CD4-positive, alpha-beta T cell (primary cell): ENCODE measurements around the gene DRD3. TPM values are rescaled to one million over a fixed set of nuclear protein-coding genes. Genes with fewer than 3 reads are reported as not detected.

Experiments used
- ATAC-seq: fragments of 200-7000 bp; cut with Tn5 transposase; one replicate; pipeline ENCODE4 v1.10.0; 2022; ENCODE audit warnings: mild to moderate bottlenecking; ENCODE audit not compliant: poor library complexity
- CTCF ChIA-PET: fragments of 350-600 bp; sonication (Branson Sonifier 250); formaldehyde crosslinking; loops from one replicate; lab custom pipeline; 2021; ENCODE audit warnings: antibody characterized with exemption, inconsistent platforms; lab: Charles Lee
- POLR2A ChIA-PET: fragments of 350-600 bp; sonication (Branson Sonifier 250); formaldehyde crosslinking; loops from one replicate; lab custom pipeline; 2021; ENCODE audit warnings: antibody characterized with exemption, inconsistent platforms; lab: Charles Lee
- DNase-seq, 14 experiments: peaks; one replicate each; pipeline ENCODE4 v3.0.0-alpha.2; 2013 to 2020; ENCODE audit warnings: mixed read lengths in 2 of 14
- H3K27ac ChIP-seq, 2 donors: one replicate each; pipeline versions ENCODE4 v1.5.1 to v1.7.0; 2013; ENCODE audit warnings: low read length in 2 of 2, low read depth in 1 of 2, mild to moderate bottlenecking in 1 of 2
- H3K27me3 ChIP-seq, 2 experiments: 1 replicate in 1 of 2; 2 replicates in 1 of 2; pipeline versions ENCODE4 v1.6.1 to v1.7.0; 2013; ENCODE audit warnings: low read length in 2 of 2, control low read depth in 1 of 2, mild to moderate bottlenecking in 1 of 2, moderate library complexity in 1 of 2; ENCODE audit not compliant: insufficient read depth in 2 of 2, control insufficient read depth in 1 of 2
- H3K36me3 ChIP-seq: one replicate; pipeline ENCODE4 v1.6.1; 2013; ENCODE audit warnings: low read length, control low read depth; ENCODE audit not compliant: insufficient read depth
- H3K4me1 ChIP-seq: one replicate; pipeline ENCODE4 v1.6.1; 2013; ENCODE audit warnings: low read length, control low read depth; ENCODE audit not compliant: insufficient read depth
- H3K4me3 ChIP-seq: one replicate; pipeline ENCODE4 v1.5.1; 2013; ENCODE audit warnings: mild to moderate bottlenecking, low read length, moderate library complexity
- H3K9me3 ChIP-seq, 2 experiments: 1 replicate in 1 of 2; 2 replicates in 1 of 2; pipeline versions ENCODE4 v1.6.1 to v1.7.0; 2013; ENCODE audit warnings: low read length in 2 of 2, mild to moderate bottlenecking in 2 of 2, control low read depth in 1 of 2, moderate library complexity in 1 of 2; ENCODE audit not compliant: control insufficient read depth in 1 of 2, insufficient read depth in 1 of 2
- H3K27ac Mint-ChIP-seq: one replicate; pipeline ENCODE4 v1.8.0; 2020; ENCODE audit warnings: mixed read lengths
- H3K27me3 Mint-ChIP-seq: one replicate; pipeline ENCODE4 v1.8.0; 2021; ENCODE audit warnings: mixed read lengths
- H3K36me3 Mint-ChIP-seq: one replicate; pipeline ENCODE4 v1.8.0; 2021; ENCODE audit warnings: low read depth, mixed read lengths
- H3K4me1 Mint-ChIP-seq: one replicate; pipeline ENCODE4 v1.8.0; 2021; ENCODE audit warnings: low read depth, mixed read lengths
- H3K4me3 Mint-ChIP-seq: one replicate; pipeline ENCODE4 v1.8.0; 2020; ENCODE audit warnings: mild to moderate bottlenecking, mixed read lengths
- H3K9me3 Mint-ChIP-seq: one replicate; pipeline ENCODE4 v1.8.0; 2020; ENCODE audit warnings: mixed read lengths
- intact Hi-C, 2 experiments: fragments of 100-400 bp; cut with DNase I in 1 of 2; cut with micrococcal nuclease in 1 of 2; formaldehyde crosslinking; loops; one replicate each; pipeline versions ENCODE4 v1.15.1 to v1.9.0; 2023 to 2025; cut with DNase I, micrococcal nuclease
- total RNA-seq, 174 experiments: library from RNA in 2 of 174; stranded (reverse) in 2 of 174; gene quantifications; one replicate each; pipeline ENCODE4 v1.2.3 and lab custom pipeline; 2021 to 2026
- TF ChIP-seq, protein P1 (sequence below): fragments of 200-600 bp; IDR thresholded peaks from one replicate; pipeline ENCODE4 v1.8.0; 2022; ENCODE audit warnings: antibody characterized with exemption, mild to moderate bottlenecking

DRD3 gene
- total RNA-seq, 2 experiments from 2014 or later, result not detected

DNA sequence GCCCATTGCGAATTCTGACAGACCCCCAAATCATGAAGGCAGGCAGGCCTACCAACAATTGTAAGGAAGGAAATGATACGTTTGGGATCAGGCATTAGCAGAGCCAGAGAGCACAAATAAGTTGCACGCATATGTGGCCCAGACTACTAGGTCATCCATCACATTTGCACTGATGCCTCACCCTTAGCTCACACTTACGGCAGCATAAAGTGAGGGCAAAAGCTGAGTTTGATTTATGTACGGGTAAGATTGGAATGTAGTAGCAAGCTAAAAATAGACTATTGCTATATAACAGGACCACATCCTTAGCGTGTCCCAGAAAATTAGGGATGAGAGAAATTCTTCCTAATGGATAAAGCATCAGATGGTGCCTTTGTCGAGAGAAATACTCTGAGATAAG, 63.7 kb downstream of the DRD3 start:
- Histone ChIP-seq H3K4me3 (no peak overlapping the region), H3K36me3 (no peaks in the 10 kb centered on the region), H3K27me3 (no peaks in the 10 kb centered on the region), H3K9me3 (no peaks in the 10 kb centered on the region), H3K4me1 (no peaks in the 10 kb centered on the region), H3K27ac (no peak overlapping the region)
- H3K27ac Mint-ChIP-seq, result no peak overlapping the region
- CTCF ChIA-PET, result no interaction called here
- H3K27me3 Mint-ChIP-seq, result peaks cover 5% of the 10 kb centered on the region
- H3K4me3 Mint-ChIP-seq, result no peak overlapping the region
- POLR2A ChIA-PET, result no interaction called here
- no peak for DNase-seq
- no peaks in the 10 kb centered on the region for H3K36me3 Mint-ChIP-seq
- no peaks in the 10 kb centered on the region for H3K4me1 Mint-ChIP-seq
- no peak for ATAC-seq
- TF ChIP-seq, protein P1, sequence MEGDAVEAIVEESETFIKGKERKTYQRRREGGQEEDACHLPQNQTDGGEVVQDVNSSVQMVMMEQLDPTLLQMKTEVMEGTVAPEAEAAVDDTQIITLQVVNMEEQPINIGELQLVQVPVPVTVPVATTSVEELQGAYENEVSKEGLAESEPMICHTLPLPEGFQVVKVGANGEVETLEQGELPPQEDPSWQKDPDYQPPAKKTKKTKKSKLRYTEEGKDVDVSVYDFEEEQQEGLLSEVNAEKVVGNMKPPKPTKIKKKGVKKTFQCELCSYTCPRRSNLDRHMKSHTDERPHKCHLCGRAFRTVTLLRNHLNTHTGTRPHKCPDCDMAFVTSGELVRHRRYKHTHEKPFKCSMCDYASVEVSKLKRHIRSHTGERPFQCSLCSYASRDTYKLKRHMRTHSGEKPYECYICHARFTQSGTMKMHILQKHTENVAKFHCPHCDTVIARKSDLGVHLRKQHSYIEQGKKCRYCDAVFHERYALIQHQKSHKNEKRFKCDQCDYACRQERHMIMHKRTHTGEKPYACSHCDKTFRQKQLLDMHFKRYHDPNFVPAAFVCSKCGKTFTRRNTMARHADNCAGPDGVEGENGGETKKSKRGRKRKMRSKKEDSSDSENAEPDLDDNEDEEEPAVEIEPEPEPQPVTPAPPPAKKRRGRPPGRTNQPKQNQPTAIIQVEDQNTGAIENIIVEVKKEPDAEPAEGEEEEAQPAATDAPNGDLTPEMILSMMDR, result no peak
- intact Hi-C loops, result no loop called here
- H3K9me3 Mint-ChIP-seq, result no peaks in the 10 kb centered on the region

DNA sequence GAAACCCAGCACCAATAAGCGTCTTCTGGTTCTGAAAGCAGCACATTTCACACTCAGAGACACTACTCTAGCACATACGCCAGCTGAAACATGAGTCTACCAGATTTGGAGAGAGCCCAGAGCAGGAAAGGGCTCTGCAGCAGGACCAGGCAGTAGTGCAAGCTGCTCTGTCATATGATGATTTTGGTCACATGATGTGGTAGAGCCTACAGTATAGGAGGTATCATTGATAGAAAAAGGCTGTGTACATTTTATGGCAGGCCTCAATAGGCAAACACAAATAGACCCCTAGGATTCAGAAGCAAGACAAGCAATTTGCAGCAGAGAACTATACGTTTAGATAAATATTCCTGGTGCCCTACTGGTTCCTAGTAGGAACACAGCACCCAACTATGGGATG, 64.1 kb downstream of the DRD3 start:
- TF ChIP-seq, protein P1, result no peak
- no peak overlapping the region for H3K27ac ChIP-seq
- H3K9me3 Mint-ChIP-seq, result no peaks in the 10 kb centered on the region
- DNase-seq (no peak), ATAC-seq (no peak)
- H3K27me3 Mint-ChIP-seq, result peaks cover 5% of the 10 kb centered on the region
- no peak overlapping the region for H3K27ac Mint-ChIP-seq
- H3K36me3 ChIP-seq, result no peaks in the 10 kb centered on the region
- ChIA-PET POLR2A (no interaction called here), CTCF (interaction anchor here (0.6 kb wide), 1 partner anchor 53 kb away, joined by 3 read pairs; no protein-coding TSS in a partner anchor)
- H3K9me3 ChIP-seq, result no peaks in the 10 kb centered on the region
- no peaks in the 10 kb centered on the region for H3K4me1 Mint-ChIP-seq
- no peaks in the 10 kb centered on the region for H3K36me3 Mint-ChIP-seq
- intact Hi-C loops, result no loop called here
- H3K4me1 ChIP-seq, result no peaks in the 10 kb centered on the region
- no peak overlapping the region for H3K4me3 ChIP-seq
- no peaks in the 10 kb centered on the region for H3K27me3 ChIP-seq
- H3K4me3 Mint-ChIP-seq, result no peak overlapping the region

DNA sequence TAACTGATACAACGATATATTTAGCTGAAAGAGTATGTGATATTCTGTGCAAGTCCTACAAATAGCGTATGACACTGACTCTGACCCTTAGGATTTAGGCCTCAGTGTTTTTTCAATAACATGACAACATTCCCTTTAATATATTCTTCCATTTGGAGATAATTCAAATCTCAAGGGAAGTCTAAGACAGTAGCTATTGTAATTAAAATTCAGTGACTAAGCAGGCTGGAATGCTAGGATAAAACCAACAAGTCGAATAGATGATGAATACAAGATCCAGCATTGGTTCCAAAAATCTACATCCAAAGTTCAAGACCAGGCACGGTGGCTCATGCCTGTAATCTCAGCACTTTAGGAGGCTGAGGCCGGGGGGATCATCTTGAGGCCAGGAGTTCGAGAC, 66.2 kb downstream of the DRD3 start:
- no peak overlapping the region for H3K27ac ChIP-seq
- no peak overlapping the region for H3K27ac Mint-ChIP-seq
- H3K4me1 Mint-ChIP-seq, result no peaks in the 10 kb centered on the region
- H3K27me3 ChIP-seq, result no peaks in the 10 kb centered on the region
- ATAC-seq (no peak), DNase-seq (no peak)
- peaks cover 5% of the 10 kb centered on the region for H3K27me3 Mint-ChIP-seq
- CTCF ChIA-PET, result no interaction called here
- no peaks in the 10 kb centered on the region for H3K4me1 ChIP-seq
- no peak overlapping the region for H3K4me3 Mint-ChIP-seq
- H3K36me3 ChIP-seq, result no peaks in the 10 kb centered on the region
- H3K4me3 ChIP-seq, result no peak overlapping the region
- POLR2A ChIA-PET, result no interaction called here
- intact Hi-C loops, result no loop called here
- no peaks in the 10 kb centered on the region for H3K9me3 Mint-ChIP-seq
- TF ChIP-seq, protein P1, result no peak
- no peaks in the 10 kb centered on the region for H3K9me3 ChIP-seq
- H3K36me3 Mint-ChIP-seq, result no peaks in the 10 kb centered on the region
